ENCODE results near the gene MYO1B. TPM values are rescaled to one million over a fixed set of nuclear protein-coding genes. Genes with fewer than 3 reads are reported as not detected.

The MYO1B gene
- total and polyA plus RNA-seq, 5 donors, result 6.0 to 16.3 (median 11.9) TPM

GRCh38 chr2:191299010-191299409 is 53.8 kb downstream of the MYO1B start:
- DNase-seq (no peak), ATAC-seq (no peak)
- no peak overlapping the region for H3K4me3 ChIP-seq (ENCODE audit: low read length)
- no peaks in the 10 kb centered on the region for H3K27me3 ChIP-seq (ENCODE audit: control insufficient read depth, insufficient read depth)
- no peaks in the 10 kb centered on the region for H3K9me3 ChIP-seq (ENCODE audit: control insufficient read depth, low read length)
- intact Hi-C loops (cut with DNase I), result no loop called here
- WGBS, result 61% methylated on average over 2 of the region's 2 CpGs
- H3K27ac ChIP-seq (ENCODE audit: low read length), result no peak overlapping the region
- H3K4me1 ChIP-seq (ENCODE audit: control insufficient read depth, insufficient read depth, low read length), result peaks cover 3% of the 10 kb centered on the region

DNA sequence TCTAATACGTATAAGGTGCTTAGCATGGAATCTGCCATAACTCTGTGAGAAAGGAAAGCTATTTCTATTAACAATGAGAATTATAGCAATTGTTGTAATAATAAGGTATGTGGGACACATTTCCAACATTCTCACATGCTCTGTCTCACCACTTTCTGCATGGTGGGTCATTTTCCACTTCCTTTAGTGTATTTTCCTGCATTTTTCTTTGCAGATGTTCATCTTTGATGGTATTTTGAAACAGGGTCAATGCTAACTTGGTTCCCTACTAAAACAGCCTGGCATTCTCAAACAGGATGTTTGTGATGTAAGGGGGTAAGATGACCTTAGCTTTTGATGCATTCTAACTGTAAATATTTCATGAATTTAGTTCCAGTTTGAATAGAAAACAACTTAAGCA is 54.7 kb downstream of the MYO1B start:
- Histone ChIP-seq H3K4me1 (ENCODE audit: control insufficient read depth, insufficient read depth, low read length) (peaks cover 3% of the 10 kb centered on the region), H3K27ac (ENCODE audit: low read length) (no peak overlapping the region), H3K4me3 (ENCODE audit: low read length) (no peak overlapping the region), H3K9me3 (ENCODE audit: control insufficient read depth, low read length) (no peaks in the 10 kb centered on the region), H3K27me3 (ENCODE audit: control insufficient read depth, insufficient read depth) (no peaks in the 10 kb centered on the region)
- no peak for DNase-seq
- ATAC-seq, result no peak
- 93% methylated on average over 1 of the region's 1 CpG for WGBS
- intact Hi-C loops (cut with DNase I), result no loop called here

DNA sequence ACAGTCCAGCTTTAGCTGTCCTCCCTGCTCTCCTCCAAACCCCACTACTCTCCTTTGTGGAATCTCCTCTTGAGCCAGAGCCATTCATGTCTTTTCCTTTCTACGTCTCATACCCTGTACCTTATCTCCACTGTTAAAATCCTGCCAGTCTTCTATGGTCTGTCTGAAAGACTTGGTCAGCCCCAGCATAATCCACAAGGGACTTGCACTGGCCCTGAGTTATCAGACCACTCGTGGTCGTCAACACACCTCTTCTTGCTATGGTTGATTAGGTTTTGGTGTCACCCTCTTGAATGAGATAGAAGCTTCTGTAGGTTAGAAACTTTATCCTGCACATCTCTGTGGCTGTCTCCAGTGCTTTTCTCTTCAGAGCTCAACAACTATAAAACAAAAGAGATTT is 56.8 kb downstream of the MYO1B start:
- Histone ChIP-seq H3K4me3 (ENCODE audit: low read length) (no peak overlapping the region), H3K27ac (ENCODE audit: low read length) (no peak overlapping the region), H3K9me3 (ENCODE audit: control insufficient read depth, low read length) (no peaks in the 10 kb centered on the region), H3K4me1 (ENCODE audit: control insufficient read depth, insufficient read depth, low read length) (peaks cover 3% of the 10 kb centered on the region), H3K27me3 (ENCODE audit: control insufficient read depth, insufficient read depth) (no peaks in the 10 kb centered on the region)
- intact Hi-C loops (cut with DNase I), result no loop called here
- no peak for ATAC-seq
- WGBS, result 47% methylated on average over 3 of the region's 3 CpGs
- no peak for DNase-seq

DNA sequence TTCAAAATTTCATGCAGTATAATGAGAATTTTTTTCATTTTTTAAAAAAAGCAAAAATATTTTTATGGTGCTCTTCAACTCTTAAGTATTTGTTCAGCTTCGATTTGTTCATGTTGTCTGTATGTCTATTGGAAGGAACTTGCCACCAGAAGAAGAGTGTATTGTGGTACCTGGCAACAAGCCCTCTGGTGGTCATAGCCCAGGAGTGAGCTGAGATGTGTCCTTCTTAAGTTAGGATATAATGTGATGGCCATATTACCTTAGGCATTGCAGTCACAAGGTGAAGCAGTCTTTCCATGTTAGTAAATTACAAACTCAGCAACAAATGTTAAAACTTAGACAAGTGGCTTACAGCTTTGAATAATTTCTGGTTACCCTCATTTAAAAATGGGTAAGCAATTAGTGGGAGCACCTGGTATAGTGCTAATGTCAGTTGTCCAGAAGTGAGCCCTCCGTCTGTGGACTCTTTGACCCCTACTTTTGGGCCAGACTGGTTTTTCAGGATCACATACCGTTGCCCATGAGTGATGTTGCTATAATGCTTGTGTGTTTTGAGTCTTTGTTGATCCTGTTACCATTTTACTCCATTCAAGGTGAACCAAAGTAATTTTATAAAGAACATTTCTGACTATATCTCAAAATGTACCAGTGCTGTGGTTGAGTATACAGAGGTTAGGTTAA is 57.4 kb downstream of the MYO1B start:
- Histone ChIP-seq H3K4me1 (ENCODE audit: control insufficient read depth, insufficient read depth, low read length) (no peaks in the 10 kb centered on the region), H3K27me3 (ENCODE audit: control insufficient read depth, insufficient read depth) (no peaks in the 10 kb centered on the region), H3K9me3 (ENCODE audit: control insufficient read depth, low read length) (no peaks in the 10 kb centered on the region), H3K27ac (ENCODE audit: low read length) (no peak overlapping the region), H3K4me3 (ENCODE audit: low read length) (no peak overlapping the region)
- 93% methylated on average over 3 of the region's 3 CpGs for WGBS
- ATAC-seq (no peak), DNase-seq (no peak)
- intact Hi-C loops (cut with DNase I), result no loop called here

GRCh38 chr2:191303140-191304005 is 58.2 kb downstream of the MYO1B start:
- intact Hi-C loops (cut with DNase I), result no loop called here
- H3K9me3 ChIP-seq (ENCODE audit: control insufficient read depth, low read length), result no peaks in the 10 kb centered on the region
- no peak for ATAC-seq
- no peaks in the 10 kb centered on the region for H3K4me1 ChIP-seq (ENCODE audit: control insufficient read depth, insufficient read depth, low read length)
- no peak for DNase-seq
- no peak overlapping the region for H3K27ac ChIP-seq (ENCODE audit: low read length)
- H3K4me3 ChIP-seq (ENCODE audit: low read length), result no peak overlapping the region
- 65% methylated on average over 5 of the region's 5 CpGs for WGBS
- no peaks in the 10 kb centered on the region for H3K27me3 ChIP-seq (ENCODE audit: control insufficient read depth, insufficient read depth)

GRCh38 chr2:191304939-191305875 is 60.0 kb downstream of the MYO1B start:
- H3K4me1 ChIP-seq (ENCODE audit: control insufficient read depth, insufficient read depth, low read length), result no peaks in the 10 kb centered on the region
- intact Hi-C loops (cut with DNase I), result no loop called here
- DNase-seq (peak; percentile 82 to 93 (median 82)), ATAC-seq (peak; percentile 88 to 90)
- peak overlapping the region; percentile 57 for H3K27ac ChIP-seq (ENCODE audit: low read length)
- no peak overlapping the region for H3K4me3 ChIP-seq (ENCODE audit: low read length)
- H3K9me3 ChIP-seq (ENCODE audit: control insufficient read depth, low read length), result no peaks in the 10 kb centered on the region
- no peaks in the 10 kb centered on the region for H3K27me3 ChIP-seq (ENCODE audit: control insufficient read depth, insufficient read depth)
- 62% methylated on average over 8 of the region's 8 CpGs for WGBS

DNA sequence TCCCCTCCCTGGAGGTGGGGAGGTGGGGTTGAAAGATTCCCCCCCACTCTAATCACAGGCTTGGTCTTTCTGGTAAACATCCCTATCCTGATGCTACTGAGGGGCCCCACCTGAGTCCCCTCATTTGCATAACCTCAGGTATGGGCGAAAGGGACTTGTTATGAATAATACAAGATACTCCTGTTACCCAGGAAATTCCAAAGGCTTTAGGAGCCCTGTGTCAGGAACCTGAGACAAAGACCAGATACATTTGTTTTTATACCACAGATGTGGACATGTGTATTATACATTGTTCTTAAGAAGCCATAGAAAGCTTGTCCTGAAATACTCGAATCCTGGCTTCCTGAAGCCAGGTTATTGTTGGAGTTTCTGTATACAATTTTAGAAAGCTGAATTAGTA is 62.8 kb downstream of the MYO1B start:
- Histone ChIP-seq H3K27me3 (ENCODE audit: control insufficient read depth, insufficient read depth) (no peaks in the 10 kb centered on the region), H3K4me1 (ENCODE audit: control insufficient read depth, insufficient read depth, low read length) (no peaks in the 10 kb centered on the region), H3K4me3 (ENCODE audit: low read length) (no peak overlapping the region), H3K9me3 (ENCODE audit: control insufficient read depth, low read length) (no peaks in the 10 kb centered on the region), H3K27ac (ENCODE audit: low read length) (no peak overlapping the region)
- ATAC-seq (no peak), DNase-seq (no peak)
- WGBS, result 84% methylated on average over 2 of the region's 2 CpGs
- intact Hi-C loops (cut with DNase I), result no loop called here

DNA sequence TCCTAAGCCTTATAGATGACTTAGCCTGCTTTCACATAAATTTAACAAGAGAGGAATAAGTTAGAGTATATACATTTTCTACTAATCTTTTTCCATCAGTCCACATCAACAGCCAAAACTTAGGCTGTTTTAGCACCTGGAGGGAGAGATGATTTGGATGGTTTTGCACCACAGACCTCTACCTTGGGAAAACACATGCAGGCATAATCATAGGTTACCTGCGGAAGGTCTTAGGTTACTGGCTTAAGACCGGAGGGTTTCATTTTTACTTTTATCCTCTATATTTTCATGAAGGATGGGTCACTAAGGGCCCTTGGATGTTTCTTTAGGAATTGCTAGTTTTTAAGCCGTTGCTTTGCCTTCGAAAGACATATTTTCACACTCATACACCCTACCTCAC is 66.0 kb downstream of the MYO1B start:
- Histone ChIP-seq H3K9me3 (ENCODE audit: control insufficient read depth, low read length) (no peaks in the 10 kb centered on the region), H3K27me3 (ENCODE audit: control insufficient read depth, insufficient read depth) (no peaks in the 10 kb centered on the region), H3K27ac (ENCODE audit: low read length) (no peak overlapping the region), H3K4me3 (ENCODE audit: low read length) (no peak overlapping the region), H3K4me1 (ENCODE audit: control insufficient read depth, insufficient read depth, low read length) (no peaks in the 10 kb centered on the region)
- no peak for DNase-seq
- intact Hi-C loops (cut with DNase I), result no loop called here
- 96% methylated on average over 4 of the region's 4 CpGs for WGBS
- no peak for ATAC-seq

- H3K4me3 ChIP-seq (ENCODE audit: low read length), result no peak overlapping the region
- no peaks in the 10 kb centered on the region for H3K4me1 ChIP-seq (ENCODE audit: control insufficient read depth, insufficient read depth, low read length)
- H3K27ac ChIP-seq (ENCODE audit: low read length), result no peak overlapping the region
- no peaks in the 10 kb centered on the region for H3K27me3 ChIP-seq (ENCODE audit: control insufficient read depth, insufficient read depth)
- intact Hi-C loops (cut with DNase I), result no loop called here
- 97% methylated on average over 1 of the region's 1 CpG for WGBS
- ATAC-seq, result no peak
- no peak for DNase-seq
- H3K9me3 ChIP-seq (ENCODE audit: control insufficient read depth, low read length), result no peaks in the 10 kb centered on the region
Observed at GRCh38 chr2:191311627-191312026, 66.4 kb downstream of the MYO1B start.

DNA sequence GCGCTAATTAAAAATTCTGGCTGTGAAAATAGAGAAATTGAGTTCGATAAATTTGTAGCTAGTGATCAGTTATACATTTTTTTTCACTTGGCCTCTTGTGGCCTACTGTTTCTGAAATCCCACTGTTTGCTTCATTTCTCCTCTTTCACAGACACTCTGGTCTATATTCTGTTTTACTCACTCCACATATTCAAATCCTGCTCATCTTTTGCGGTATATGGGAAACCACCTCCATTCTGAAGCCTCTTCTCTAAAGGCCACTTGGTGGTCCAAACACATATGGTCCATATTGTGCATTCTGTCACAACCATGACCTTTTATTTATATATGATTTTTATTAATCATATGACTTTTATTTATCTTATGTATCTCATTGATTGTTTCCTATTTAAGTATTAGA is 67.0 kb downstream of the MYO1B start:
- Histone ChIP-seq H3K9me3 (ENCODE audit: control insufficient read depth, low read length) (no peaks in the 10 kb centered on the region), H3K4me1 (ENCODE audit: control insufficient read depth, insufficient read depth, low read length) (no peaks in the 10 kb centered on the region), H3K27me3 (ENCODE audit: control insufficient read depth, insufficient read depth) (no peaks in the 10 kb centered on the region), H3K4me3 (ENCODE audit: low read length) (no peak overlapping the region), H3K27ac (ENCODE audit: low read length) (no peak overlapping the region)
- WGBS, result over 99% methylated on average over 3 of the region's 3 CpGs
- intact Hi-C loops (cut with DNase I), result no loop called here
- ATAC-seq (no peak), DNase-seq (no peak)

GRCh38 chr2:191312662-191313061 is 67.5 kb downstream of the MYO1B start:
- no peaks in the 10 kb centered on the region for H3K27me3 ChIP-seq (ENCODE audit: control insufficient read depth, insufficient read depth)
- no peak for ATAC-seq
- no peak overlapping the region for H3K27ac ChIP-seq (ENCODE audit: low read length)
- no peaks in the 10 kb centered on the region for H3K9me3 ChIP-seq (ENCODE audit: control insufficient read depth, low read length)
- intact Hi-C loops (cut with DNase I), result no loop called here
- H3K4me1 ChIP-seq (ENCODE audit: control insufficient read depth, insufficient read depth, low read length), result no peaks in the 10 kb centered on the region
- DNase-seq, result no peak
- 85% methylated on average over 1 of the region's 1 CpG for WGBS
- H3K4me3 ChIP-seq (ENCODE audit: low read length), result no peak overlapping the region
